Retinal pigment epithelial cell (primary cell): ENCODE results near the gene NABP2.

ENCODE experiments used
- DNase-seq: peaks from one replicate; pipeline ENCODE4 v3.0.0-alpha.2; 2010; ENCODE audit warnings: low read depth
- H3K4me3 ChIP-seq: 2 replicates; pipeline ENCODE4 v1.5.1; 2011; ENCODE audit warnings: mild to moderate bottlenecking, low read length, control low read depth, moderate library complexity
- CTCF ChIP-seq: conservative IDR thresholded peaks from 2 replicates; pipeline ENCODE4 v1.5.1; 2011; ENCODE audit warnings: low read depth, low read length, control low read depth, inconsistent platforms

The NABP2 gene

GRCh38 chr12:56234746-56235436 is 10.7 kb downstream of the NABP2 start:
- no peak for DNase-seq
- TF ChIP-seq CTCF: no peak
- no peak overlapping the region for H3K4me3 ChIP-seq

GRCh38 chr12:56236091-56236490 is 11.9 kb downstream of the NABP2 start:
- no peak for TF ChIP-seq CTCF
- no peak for DNase-seq
- H3K4me3 ChIP-seq: no peak overlapping the region

- H3K4me3 ChIP-seq: no peak overlapping the region
- no peak for TF ChIP-seq CTCF
- no peak for DNase-seq
These were observed 12.8 kb downstream of the NABP2 start for GRCh38 chr12:56236985-56237384.

- TF ChIP-seq CTCF: no peak
- no peak overlapping the region for H3K4me3 ChIP-seq
- DNase-seq: no peak
These were observed 13.4 kb downstream of the NABP2 start for GRCh38 chr12:56237552-56237951.

- no peak for TF ChIP-seq CTCF
- no peak overlapping the region for H3K4me3 ChIP-seq
- DNase-seq: no peak
These were observed 17.5 kb downstream of the NABP2 start for GRCh38 chr12:56241424-56242303.

- no peak overlapping the region for H3K4me3 ChIP-seq
- no peak for TF ChIP-seq CTCF
- no peak for DNase-seq
These were observed 18.8 kb downstream of the NABP2 start for GRCh38 chr12:56242986-56243385.
